ENCODE results near the gene TMEM19. TPM values are rescaled to one million over a fixed set of nuclear protein-coding genes. Genes with fewer than 3 reads are reported as not detected.

TMEM19 gene
- total and polyA plus RNA-seq, 2 experiments from 2014 or later, result 18.2 to 25.8 TPM

GRCh38 chr12:71746974-71747611, 61.2 kb downstream of the TMEM19 start:
- H3F3A ChIP-seq (ENCODE audit: insufficient read depth), result no peaks in the 10 kb centered on the region
- H3K36me3 ChIP-seq (ENCODE audit: low read depth), result no peaks in the 10 kb centered on the region
- no peaks in the 10 kb centered on the region for H3K4me1 ChIP-seq (ENCODE audit: insufficient read depth)
- in situ Hi-C loops (cut with MboI), result loop anchor here (25.0 kb wide), 1 partner anchor 335 kb away; no protein-coding TSS in a partner anchor
- no peak overlapping the region for H3K27ac ChIP-seq
- TF ChIP-seq EZH2 (IDR thresholded peaks at IDR 0.05; ENCODE audit: insufficient read depth, poor library complexity, severe bottlenecking) (no peak), EZH2phosphoT487 (IDR thresholded peaks at IDR 0.05; ENCODE audit: insufficient read depth, low read depth) (no peak)
- H3K9me2 ChIP-seq (ENCODE audit: insufficient read depth), result no peaks in the 10 kb centered on the region
- H3K27me3 ChIP-seq (replicated peaks; ENCODE audit: insufficient read depth), result no peaks in the 10 kb centered on the region
- H3K4me2 ChIP-seq (ENCODE audit: unreplicated experiment), result no peak overlapping the region
- no peaks in the 10 kb centered on the region for H3K9me3 ChIP-seq (ENCODE audit: low read depth)
- H3K9ac ChIP-seq, result no peak overlapping the region
- DNase-seq, result peak; percentile 80
- no peaks in the 10 kb centered on the region for H4K20me1 ChIP-seq (ENCODE audit: insufficient read depth)
- WGBS, 2 experiments (ENCODE audit: low coverage in 1 of 2, low lambda C conversion rate in 2 of 2, missing lambda C conversion rate in 2 of 2), result 14 to 16% methylated on average over 4 of the region's 4 CpGs
- no peak overlapping the region for H3K4me3 ChIP-seq
- H3K79me2 ChIP-seq (ENCODE audit: insufficient read depth), result no peaks in the 10 kb centered on the region
- H2AFZ ChIP-seq, result peak overlapping the region; percentile 4; the same call in 1 of the 2 replicates

DNA sequence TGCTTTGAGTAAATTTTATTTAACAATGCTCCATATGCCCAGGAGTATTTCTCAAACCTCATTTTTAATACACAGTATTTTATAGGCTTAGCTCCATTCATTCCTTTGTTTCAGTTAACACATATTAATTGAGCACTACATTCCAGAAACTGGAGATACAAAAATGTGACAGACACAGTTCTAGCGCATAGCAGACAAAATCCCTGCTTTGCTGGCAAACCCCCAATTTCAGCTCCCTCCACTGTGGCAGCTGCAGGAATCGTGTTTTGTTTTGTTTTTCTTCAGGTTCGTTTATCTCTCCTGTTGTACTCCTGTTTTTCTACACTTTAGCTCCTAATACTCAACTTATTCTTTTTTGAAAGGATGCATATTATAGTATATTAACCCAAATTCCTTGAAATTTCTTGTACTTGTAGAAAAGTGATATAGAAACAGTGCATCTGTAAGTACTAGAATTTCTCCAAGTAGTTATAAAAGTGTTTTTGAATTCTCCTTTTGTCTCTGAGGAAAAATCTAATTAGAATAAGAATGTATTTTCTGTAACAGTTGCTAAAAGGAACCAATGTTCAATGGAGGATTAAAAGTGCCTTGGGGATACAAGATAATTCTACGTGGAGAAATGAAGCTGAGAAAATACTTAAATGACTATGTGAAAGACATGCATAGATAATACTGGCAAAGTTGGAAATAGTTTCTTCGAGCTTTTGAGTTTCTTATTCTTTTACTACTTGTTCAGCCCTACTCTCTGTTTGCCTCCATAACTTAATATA, 62.4 kb downstream of the TMEM19 start:
- H3K27ac ChIP-seq, result no peak overlapping the region
- H3K4me2 ChIP-seq (ENCODE audit: unreplicated experiment), result no peak overlapping the region
- DNase-seq, result no peak
- WGBS, 2 experiments (ENCODE audit: low coverage in 1 of 2, low lambda C conversion rate in 2 of 2, missing lambda C conversion rate in 2 of 2), result 57 to 61% methylated on average over 5 of the region's 5 CpGs
- in situ Hi-C loops (cut with MboI), result loop anchor here (25.0 kb wide), 1 partner anchor 336 kb away; no protein-coding TSS in a partner anchor
- no peak overlapping the region for H3K4me3 ChIP-seq
- no peaks in the 10 kb centered on the region for H3K79me2 ChIP-seq (ENCODE audit: insufficient read depth)
- H4K20me1 ChIP-seq (ENCODE audit: insufficient read depth), result no peaks in the 10 kb centered on the region
- H3K9me3 ChIP-seq (ENCODE audit: low read depth), result no peaks in the 10 kb centered on the region
- no peak for TF ChIP-seq EZH2phosphoT487 (IDR thresholded peaks at IDR 0.05; ENCODE audit: insufficient read depth, low read depth)
- no peak for TF ChIP-seq EZH2 (IDR thresholded peaks at IDR 0.05; ENCODE audit: insufficient read depth, poor library complexity, severe bottlenecking)
- H3K9ac ChIP-seq, result no peak overlapping the region
- H3K4me1 ChIP-seq (ENCODE audit: insufficient read depth), result no peaks in the 10 kb centered on the region
- no peak overlapping the region for H2AFZ ChIP-seq
- H3K9me2 ChIP-seq (ENCODE audit: insufficient read depth), result no peaks in the 10 kb centered on the region
- H3K27me3 ChIP-seq (replicated peaks; ENCODE audit: insufficient read depth), result no peaks in the 10 kb centered on the region
- no peaks in the 10 kb centered on the region for H3K36me3 ChIP-seq (ENCODE audit: low read depth)
- no peaks in the 10 kb centered on the region for H3F3A ChIP-seq (ENCODE audit: insufficient read depth)

GRCh38 chr12:71749666-71750065, 63.8 kb downstream of the TMEM19 start:
- 84 to 91% methylated on average over 1 of the region's 1 CpG for WGBS, 2 experiments (ENCODE audit: low coverage in 1 of 2, low lambda C conversion rate in 2 of 2, missing lambda C conversion rate in 2 of 2)
- Histone ChIP-seq H3K9ac (no peak overlapping the region), H3K79me2 (ENCODE audit: insufficient read depth) (no peaks in the 10 kb centered on the region), H3K27ac (no peak overlapping the region), H4K20me1 (ENCODE audit: insufficient read depth) (no peaks in the 10 kb centered on the region), H3K36me3 (ENCODE audit: low read depth) (no peaks in the 10 kb centered on the region), H3K4me2 (ENCODE audit: unreplicated experiment) (no peak overlapping the region), H3K9me3 (ENCODE audit: low read depth) (no peaks in the 10 kb centered on the region), H3K4me3 (no peak overlapping the region), H3F3A (ENCODE audit: insufficient read depth) (no peaks in the 10 kb centered on the region), H3K27me3 (replicated peaks; ENCODE audit: insufficient read depth) (no peaks in the 10 kb centered on the region), H2AFZ (no peak overlapping the region), H3K9me2 (ENCODE audit: insufficient read depth) (no peaks in the 10 kb centered on the region), H3K4me1 (ENCODE audit: insufficient read depth) (no peaks in the 10 kb centered on the region)
- in situ Hi-C loops (cut with MboI), result loop anchor here (25.0 kb wide), 1 partner anchor 337 kb away; no protein-coding TSS in a partner anchor
- peak; percentile 8 for DNase-seq
- TF ChIP-seq EZH2phosphoT487 (IDR thresholded peaks at IDR 0.05; ENCODE audit: insufficient read depth, low read depth), result no peak
- no peak for TF ChIP-seq EZH2 (IDR thresholded peaks at IDR 0.05; ENCODE audit: insufficient read depth, poor library complexity, severe bottlenecking)

- Histone ChIP-seq H3F3A (ENCODE audit: insufficient read depth) (peaks cover 17% of the 10 kb centered on the region), H2AFZ (no peak overlapping the region), H3K4me2 (ENCODE audit: unreplicated experiment) (no peak overlapping the region), H3K79me2 (ENCODE audit: insufficient read depth) (peaks cover 28% of the 10 kb centered on the region), H3K9me2 (ENCODE audit: insufficient read depth) (no peaks in the 10 kb centered on the region), H3K9ac (no peak overlapping the region), H3K27ac (no peak overlapping the region), H3K27me3 (replicated peaks; ENCODE audit: insufficient read depth) (no peaks in the 10 kb centered on the region), H4K20me1 (ENCODE audit: insufficient read depth) (no peaks in the 10 kb centered on the region), H3K36me3 (ENCODE audit: low read depth) (0 out of 2 replicates have a peak, but pooled peaks cover 7% of the 10 kb centered on the region), H3K4me1 (ENCODE audit: insufficient read depth) (0 out of 2 replicates have a peak, but pooled peaks cover 11% of the 10 kb centered on the region), H3K4me3 (no peak overlapping the region), H3K9me3 (ENCODE audit: low read depth) (no peaks in the 10 kb centered on the region)
- 95% methylated on average over 1 of the region's 1 CpG for WGBS, 2 experiments (ENCODE audit: low coverage in 1 of 2, low lambda C conversion rate in 2 of 2, missing lambda C conversion rate in 2 of 2)
- TF ChIP-seq EZH2 (IDR thresholded peaks at IDR 0.05; ENCODE audit: insufficient read depth, poor library complexity, severe bottlenecking) (no peak), EZH2phosphoT487 (IDR thresholded peaks at IDR 0.05; ENCODE audit: insufficient read depth, low read depth) (no peak)
- DNase-seq, result no peak
- in situ Hi-C loops (cut with MboI), result no loop called here
Observed at GRCh38 chr12:71752891-71753290, 67.0 kb downstream of the TMEM19 start.

Small RNA genes within 50 kb of the gene (small RNA-seq; reads per million reads assigned to genes)
- gene RF00560 (ENCODE audit: low read depth, low replicate concordance), result not detected

Other genes with a start within 250 kb of the TMEM19 start
- not detected in 2 replicates for gene LGR5, start 246.3 kb upstream of the TMEM19 start, total RNA-seq (2014; rRNA removed; shearing (Covaris generic))
- not detected in 2 replicates for gene LGR5, start 246.3 kb upstream of the TMEM19 start, polyA plus RNA-seq (2016; fragmentation: Nextera tagmentation; extraction: Ambion mirVana)
- gene ZFC3H1, start 22.2 kb upstream of the TMEM19 start, total RNA-seq (2014; rRNA removed; shearing (Covaris generic)), result 13.4 and 15.1 TPM in 2 replicates
- gene ZFC3H1, start 22.2 kb upstream of the TMEM19 start, polyA plus RNA-seq (2016; fragmentation: Nextera tagmentation; extraction: Ambion mirVana), result 25.4 and 27.0 TPM in 2 replicates
- 8.0 and 10.3 TPM in 2 replicates for gene THAP2, start 21.8 kb upstream of the TMEM19 start, total RNA-seq (2014; rRNA removed; shearing (Covaris generic))
- 5.0 and 7.0 TPM in 2 replicates for gene THAP2, start 21.8 kb upstream of the TMEM19 start, polyA plus RNA-seq (2016; fragmentation: Nextera tagmentation; extraction: Ambion mirVana)
- 26.6 and 48.1 TPM in 2 replicates for gene RAB21, start 68.8 kb downstream of the TMEM19 start, total RNA-seq (2014; rRNA removed; shearing (Covaris generic))
- gene RAB21, start 68.8 kb downstream of the TMEM19 start, polyA plus RNA-seq (2016; fragmentation: Nextera tagmentation; extraction: Ambion mirVana), result 38.8 and 42.8 TPM in 2 replicates
- gene TBC1D15, start 153.7 kb downstream of the TMEM19 start, total RNA-seq (2014; rRNA removed; shearing (Covaris generic)), result 13.4 and 14.7 TPM in 2 replicates
- 28.8 and 30.2 TPM in 2 replicates for gene TBC1D15, start 153.7 kb downstream of the TMEM19 start, polyA plus RNA-seq (2016; fragmentation: Nextera tagmentation; extraction: Ambion mirVana)